ENCODE data around the gene EGLN3. TPM values are rescaled to one million over a fixed set of nuclear protein-coding genes. Genes with fewer than 3 reads are reported as not detected.
"Not testable (repeated sequence)": the region's sequence is repeated elsewhere in the genome, so short reads cannot be mapped to it uniquely, and the experiment has no call there.

The EGLN3 gene
- total RNA-seq, 1 experiment from 2014 or later, result 3.6 TPM

DNA sequence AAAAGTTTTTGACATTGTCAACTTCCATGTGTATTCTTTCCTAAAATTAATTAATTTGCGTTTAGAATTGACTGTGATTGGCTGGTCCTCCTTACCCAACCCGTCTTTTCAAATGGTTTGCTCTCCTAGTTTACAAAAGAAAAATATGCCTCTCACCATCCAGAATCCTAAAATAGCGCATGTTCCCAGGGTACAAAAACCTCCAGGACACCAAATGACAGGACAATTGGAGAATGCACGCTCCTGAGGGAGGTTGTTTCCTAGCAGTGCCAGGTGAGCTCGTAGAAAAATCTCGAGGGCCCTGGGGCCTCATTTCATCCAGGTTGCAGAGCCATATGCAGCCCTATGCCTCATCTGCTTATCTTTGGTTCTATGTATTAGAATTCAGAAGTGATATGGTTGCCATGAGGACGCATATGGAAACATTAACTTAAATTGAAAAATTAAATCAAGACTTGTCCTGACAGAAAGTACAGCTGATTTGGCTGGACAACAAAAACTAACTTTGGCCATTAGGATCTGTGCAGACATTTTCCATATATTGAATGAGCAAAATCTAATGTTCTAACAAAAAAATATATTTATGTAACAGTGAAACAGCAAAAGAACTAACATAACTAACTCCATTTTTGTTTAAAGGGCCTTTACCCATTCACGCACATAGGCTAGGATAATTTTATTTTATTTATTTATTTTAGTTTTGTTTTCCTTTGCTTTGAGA is 28.2 kb upstream of the EGLN3 start:
- intact Hi-C loops (cut with micrococcal nuclease; ENCODE audit: unreplicated experiment), result no loop called here
- DNase-seq (ENCODE audit: low read depth, low spot score), result no peak

DNA sequence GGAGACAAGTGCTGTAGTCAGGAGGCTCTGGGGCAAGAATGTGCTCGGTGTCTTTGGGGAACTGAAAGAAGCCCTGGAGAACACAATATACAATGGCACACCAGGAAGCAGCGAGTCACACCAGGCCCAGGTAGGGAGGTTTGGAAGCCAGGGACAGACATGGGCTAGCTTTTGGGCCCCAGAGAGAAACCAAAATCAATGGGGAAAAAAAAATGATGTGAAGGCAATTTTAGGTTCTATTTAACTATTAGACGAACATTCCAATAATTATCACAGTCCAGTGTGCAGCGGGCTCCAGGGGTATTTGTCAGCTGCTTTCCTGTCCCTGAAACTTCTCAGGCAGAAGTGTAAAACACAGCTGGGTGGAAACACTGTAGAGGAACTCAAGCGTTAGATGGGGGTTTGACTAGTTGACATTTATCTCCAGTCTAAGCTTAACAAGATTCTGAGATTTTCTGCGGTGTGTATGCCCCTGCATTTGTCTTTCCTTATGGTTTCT is 21.8 kb upstream of the EGLN3 start:
- no peak for TF ChIP-seq TCF7L2 (IDR thresholded peaks at IDR 0.05; ENCODE audit: low read depth, low read length)
- no peak for TF ChIP-seq SIN3A (IDR thresholded peaks at IDR 0.05; ENCODE audit: borderline replicate concordance, insufficient read depth, low read depth, low read length)
- TF ChIP-seq POLR2AphosphoS5 (IDR thresholded peaks at IDR 0.05; ENCODE audit: low read depth, low read length), result no peak
- TF ChIP-seq, protein P1, sequence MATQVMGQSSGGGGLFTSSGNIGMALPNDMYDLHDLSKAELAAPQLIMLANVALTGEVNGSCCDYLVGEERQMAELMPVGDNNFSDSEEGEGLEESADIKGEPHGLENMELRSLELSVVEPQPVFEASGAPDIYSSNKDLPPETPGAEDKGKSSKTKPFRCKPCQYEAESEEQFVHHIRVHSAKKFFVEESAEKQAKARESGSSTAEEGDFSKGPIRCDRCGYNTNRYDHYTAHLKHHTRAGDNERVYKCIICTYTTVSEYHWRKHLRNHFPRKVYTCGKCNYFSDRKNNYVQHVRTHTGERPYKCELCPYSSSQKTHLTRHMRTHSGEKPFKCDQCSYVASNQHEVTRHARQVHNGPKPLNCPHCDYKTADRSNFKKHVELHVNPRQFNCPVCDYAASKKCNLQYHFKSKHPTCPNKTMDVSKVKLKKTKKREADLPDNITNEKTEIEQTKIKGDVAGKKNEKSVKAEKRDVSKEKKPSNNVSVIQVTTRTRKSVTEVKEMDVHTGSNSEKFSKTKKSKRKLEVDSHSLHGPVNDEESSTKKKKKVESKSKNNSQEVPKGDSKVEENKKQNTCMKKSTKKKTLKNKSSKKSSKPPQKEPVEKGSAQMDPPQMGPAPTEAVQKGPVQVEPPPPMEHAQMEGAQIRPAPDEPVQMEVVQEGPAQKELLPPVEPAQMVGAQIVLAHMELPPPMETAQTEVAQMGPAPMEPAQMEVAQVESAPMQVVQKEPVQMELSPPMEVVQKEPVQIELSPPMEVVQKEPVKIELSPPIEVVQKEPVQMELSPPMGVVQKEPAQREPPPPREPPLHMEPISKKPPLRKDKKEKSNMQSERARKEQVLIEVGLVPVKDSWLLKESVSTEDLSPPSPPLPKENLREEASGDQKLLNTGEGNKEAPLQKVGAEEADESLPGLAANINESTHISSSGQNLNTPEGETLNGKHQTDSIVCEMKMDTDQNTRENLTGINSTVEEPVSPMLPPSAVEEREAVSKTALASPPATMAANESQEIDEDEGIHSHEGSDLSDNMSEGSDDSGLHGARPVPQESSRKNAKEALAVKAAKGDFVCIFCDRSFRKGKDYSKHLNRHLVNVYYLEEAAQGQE (IDR thresholded peaks at IDR 0.05; ENCODE audit: insufficient read depth in 1 of 2, low read depth in 2 of 2, low read length in 1 of 2), result no peak
- TF ChIP-seq, protein P2, sequence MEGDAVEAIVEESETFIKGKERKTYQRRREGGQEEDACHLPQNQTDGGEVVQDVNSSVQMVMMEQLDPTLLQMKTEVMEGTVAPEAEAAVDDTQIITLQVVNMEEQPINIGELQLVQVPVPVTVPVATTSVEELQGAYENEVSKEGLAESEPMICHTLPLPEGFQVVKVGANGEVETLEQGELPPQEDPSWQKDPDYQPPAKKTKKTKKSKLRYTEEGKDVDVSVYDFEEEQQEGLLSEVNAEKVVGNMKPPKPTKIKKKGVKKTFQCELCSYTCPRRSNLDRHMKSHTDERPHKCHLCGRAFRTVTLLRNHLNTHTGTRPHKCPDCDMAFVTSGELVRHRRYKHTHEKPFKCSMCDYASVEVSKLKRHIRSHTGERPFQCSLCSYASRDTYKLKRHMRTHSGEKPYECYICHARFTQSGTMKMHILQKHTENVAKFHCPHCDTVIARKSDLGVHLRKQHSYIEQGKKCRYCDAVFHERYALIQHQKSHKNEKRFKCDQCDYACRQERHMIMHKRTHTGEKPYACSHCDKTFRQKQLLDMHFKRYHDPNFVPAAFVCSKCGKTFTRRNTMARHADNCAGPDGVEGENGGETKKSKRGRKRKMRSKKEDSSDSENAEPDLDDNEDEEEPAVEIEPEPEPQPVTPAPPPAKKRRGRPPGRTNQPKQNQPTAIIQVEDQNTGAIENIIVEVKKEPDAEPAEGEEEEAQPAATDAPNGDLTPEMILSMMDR (IDR thresholded peaks at IDR 0.05), result no peak
- in situ Hi-C loops (cut with HindIII; ENCODE audit: low pct_unique_long_range_greater_than_20kb, low sequenced_read_pairs) (no loop called here), intact Hi-C loops (cut with micrococcal nuclease; ENCODE audit: unreplicated experiment) (no loop called here)
- H3K27ac ChIP-seq (ENCODE audit: low read length), result no peak overlapping the region
- no peaks in the 10 kb centered on the region for H3K9me3 ChIP-seq (ENCODE audit: control insufficient read depth, insufficient read depth, low read depth, low read length)
- H3K4me1 ChIP-seq (ENCODE audit: control insufficient read depth, insufficient read depth, low read length), result no peaks in the 10 kb centered on the region
- BruUV-seq (replicated peaks), result no TSS peak
- H3K4me3 ChIP-seq (ENCODE audit: low read depth in 2 of 2, low read length in 2 of 2), result no peak overlapping the region
- no peaks in the 10 kb centered on the region for H3K27me3 ChIP-seq (ENCODE audit: control insufficient read depth, insufficient read depth, low read length)
- POLR2A ChIA-PET, result interaction anchor here (0.7 kb wide), 1 partner anchor 1915 kb away, joined by 3 read pairs; no protein-coding TSS in a partner anchor
- ATAC-seq (no peak), DNase-seq (ENCODE audit: low read depth, low spot score) (no peak)
- CTCF ChIA-PET, result no interaction called here
- no peaks in the 10 kb centered on the region for H3K36me3 ChIP-seq (ENCODE audit: control insufficient read depth, insufficient read depth, low read length)

More for the DNA sequence above, 28.2 kb upstream of the EGLN3 start:
- ChIA-PET CTCF (no interaction called here), POLR2A (no interaction called here)
- H3K9me3 ChIP-seq (ENCODE audit: control insufficient read depth, insufficient read depth, low read depth, low read length), result no peaks in the 10 kb centered on the region
- no peaks in the 10 kb centered on the region for H3K4me1 ChIP-seq (ENCODE audit: control insufficient read depth, insufficient read depth, low read length)
- H3K27me3 ChIP-seq (ENCODE audit: control insufficient read depth, insufficient read depth, low read length), result no peaks in the 10 kb centered on the region
- H3K27ac ChIP-seq (ENCODE audit: low read length), result no peak overlapping the region
- H3K36me3 ChIP-seq (ENCODE audit: control insufficient read depth, insufficient read depth, low read length), result no peaks in the 10 kb centered on the region
- in situ Hi-C loops (cut with HindIII; ENCODE audit: low pct_unique_long_range_greater_than_20kb, low sequenced_read_pairs), result no loop called here
- no peak for ATAC-seq
- BruUV-seq (replicated peaks), result no TSS peak
- TF ChIP-seq, protein P2 (IDR thresholded peaks at IDR 0.05), result no peak
- TF ChIP-seq SIN3A (IDR thresholded peaks at IDR 0.05; ENCODE audit: borderline replicate concordance, insufficient read depth, low read depth, low read length) (no peak), TCF7L2 (IDR thresholded peaks at IDR 0.05; ENCODE audit: low read depth, low read length) (no peak), POLR2AphosphoS5 (IDR thresholded peaks at IDR 0.05; ENCODE audit: low read depth, low read length) (no peak)
- TF ChIP-seq, protein P1 (IDR thresholded peaks at IDR 0.05; ENCODE audit: insufficient read depth in 1 of 2, low read depth in 2 of 2, low read length in 1 of 2), result no peak
- H3K4me3 ChIP-seq (ENCODE audit: low read depth in 2 of 2, low read length in 2 of 2), result no peak overlapping the region

DNA sequence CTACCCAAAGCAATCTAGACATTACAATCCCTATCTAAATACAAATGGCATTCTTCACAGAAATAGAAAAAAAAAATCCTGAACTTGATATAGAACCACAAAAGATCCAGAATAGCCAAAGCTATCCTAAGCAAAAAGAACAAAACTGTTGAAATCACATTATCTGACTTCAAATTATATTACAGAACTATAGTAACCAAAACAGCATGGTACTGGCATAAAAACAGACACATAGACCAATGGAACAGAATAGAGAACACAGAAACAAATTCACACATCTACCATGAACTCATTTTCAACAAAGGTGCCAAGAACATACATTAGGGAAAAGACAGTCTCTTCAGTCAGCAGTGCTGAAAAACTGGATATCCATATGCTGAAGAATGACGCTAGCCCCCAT is 19.0 kb upstream of the EGLN3 start:
- DNase-seq (ENCODE audit: low read depth, low spot score); ATAC-seq; H3K36me3 ChIP-seq (ENCODE audit: control insufficient read depth, insufficient read depth, low read length); H3K4me3 ChIP-seq (ENCODE audit: low read depth in 2 of 2, low read length in 2 of 2); BruUV-seq (replicated peaks); H3K27ac ChIP-seq (ENCODE audit: low read length); CTCF ChIA-PET; H3K27me3 ChIP-seq (ENCODE audit: control insufficient read depth, insufficient read depth, low read length); in situ Hi-C loops (cut with HindIII; ENCODE audit: low pct_unique_long_range_greater_than_20kb, low sequenced_read_pairs); H3K9me3 ChIP-seq (ENCODE audit: control insufficient read depth, insufficient read depth, low read depth, low read length); POLR2A ChIA-PET; intact Hi-C loops (cut with micrococcal nuclease; ENCODE audit: unreplicated experiment); H3K4me1 ChIP-seq (ENCODE audit: control insufficient read depth, insufficient read depth, low read length): not testable (repeated sequence)
